Hepatic stellate cell (primary cell): Measurements from ENCODE around the gene SFT2D1.

Experiments used
- DNase-seq: peaks from one replicate; pipeline ENCODE4 v3.0.0; 2011; ENCODE audit warnings: low spot score

The SFT2D1 gene

DNA sequence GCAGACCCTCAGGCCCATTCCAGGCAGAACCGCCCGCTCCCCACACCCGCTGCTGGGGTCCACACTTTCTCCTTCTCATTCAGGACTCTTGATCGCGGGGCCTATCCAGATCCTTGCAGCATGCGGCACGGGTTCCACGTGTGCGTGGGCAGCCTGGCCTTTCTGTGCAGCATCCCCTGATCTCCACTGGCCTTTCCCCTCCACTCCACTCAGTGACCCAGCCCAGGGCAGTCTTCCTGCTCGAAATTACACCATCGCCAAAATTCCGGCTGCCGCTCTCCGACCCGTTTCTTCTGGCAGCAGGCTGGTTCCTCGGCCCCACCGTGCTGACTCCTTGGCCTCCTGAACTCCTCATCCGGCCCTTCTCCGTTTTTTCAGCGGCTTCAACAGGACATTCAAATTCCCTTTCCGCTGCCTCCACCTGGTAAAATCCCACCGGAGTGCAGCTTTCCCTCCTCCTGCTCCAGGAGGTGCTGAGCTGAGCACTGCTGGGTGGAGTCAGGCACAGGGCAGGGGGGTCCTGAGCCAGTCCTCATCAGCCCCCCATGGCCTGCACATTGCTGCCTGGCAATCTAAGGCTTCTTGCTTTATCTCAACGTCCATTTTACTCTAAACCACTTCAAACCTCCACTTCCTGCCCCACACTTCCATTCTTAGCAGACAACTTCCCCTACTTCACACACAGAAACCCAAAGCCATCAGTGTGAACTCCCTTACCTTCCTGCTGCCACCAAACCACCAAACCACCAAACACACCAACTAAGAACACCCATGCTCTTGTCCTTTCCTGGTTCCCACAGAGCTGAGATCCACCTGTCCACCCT is 9.0 kb downstream of the SFT2D1 start:
- DNase-seq = no peak

DNA sequence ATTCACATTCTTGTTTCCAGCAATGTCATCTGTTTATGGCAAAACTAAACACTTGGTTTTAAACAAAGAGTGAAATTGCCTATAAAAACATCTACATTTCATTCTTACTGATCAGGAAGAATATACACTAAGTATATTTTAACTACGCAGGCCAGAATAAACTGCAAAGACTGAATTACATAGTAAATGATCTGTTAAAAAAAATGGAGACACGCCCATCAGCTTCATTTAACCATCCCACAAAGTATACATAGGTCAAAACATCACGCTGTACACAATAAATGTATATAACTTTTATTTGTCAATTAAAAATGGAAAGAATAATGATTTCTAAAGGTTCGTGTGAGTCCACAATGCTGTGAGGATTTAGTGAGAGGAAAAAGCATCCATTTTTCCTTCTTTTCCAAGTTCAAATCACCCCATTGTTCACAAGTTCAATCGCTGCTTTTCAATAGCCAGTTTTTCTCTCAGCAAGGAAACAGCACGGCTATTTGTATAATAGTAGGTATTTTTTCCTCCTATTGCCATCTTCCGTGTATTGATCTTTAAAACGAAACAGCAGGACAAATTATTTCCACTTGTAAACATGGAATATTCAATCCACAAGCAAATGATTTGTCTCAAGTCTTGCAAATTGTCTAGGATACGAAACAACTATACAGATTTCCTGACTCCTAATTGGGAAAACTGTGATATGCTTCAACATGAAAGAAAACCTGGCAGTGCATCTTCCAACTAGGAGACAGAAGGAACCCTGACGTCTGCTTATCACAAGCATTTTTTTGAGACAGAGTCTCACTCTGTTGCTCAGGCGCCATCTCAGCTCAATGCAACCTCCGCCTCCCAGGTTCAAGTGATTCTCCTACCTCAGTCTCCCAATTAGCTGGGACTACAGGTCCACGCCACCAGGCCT is 10.6 kb downstream of the SFT2D1 start:
- DNase-seq = no peak

DNA sequence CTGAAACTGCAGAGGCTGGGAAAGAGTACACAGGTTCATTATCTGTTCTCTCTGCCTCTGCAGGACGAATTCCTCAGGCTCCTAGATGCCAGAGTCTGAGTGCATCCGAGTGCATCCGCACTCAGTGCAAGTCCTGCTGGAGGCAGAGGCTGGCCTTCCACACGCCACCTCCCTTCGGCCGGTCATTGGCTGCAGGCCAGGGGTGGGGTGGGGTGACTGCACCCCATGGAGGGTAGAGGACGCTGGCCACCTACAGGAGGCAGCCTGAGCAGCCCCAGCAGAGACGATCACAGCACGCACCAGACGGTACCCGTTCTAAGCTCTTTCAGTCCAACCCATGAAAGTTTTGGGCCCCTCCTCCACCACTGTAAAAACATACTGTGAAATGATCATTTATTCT is 11.7 kb downstream of the SFT2D1 start:
- DNase-seq = peak; percentile 69

- no peak for DNase-seq
These were observed 16.8 kb downstream of the SFT2D1 start for GRCh38 chr6:166325383-166326042.

DNA sequence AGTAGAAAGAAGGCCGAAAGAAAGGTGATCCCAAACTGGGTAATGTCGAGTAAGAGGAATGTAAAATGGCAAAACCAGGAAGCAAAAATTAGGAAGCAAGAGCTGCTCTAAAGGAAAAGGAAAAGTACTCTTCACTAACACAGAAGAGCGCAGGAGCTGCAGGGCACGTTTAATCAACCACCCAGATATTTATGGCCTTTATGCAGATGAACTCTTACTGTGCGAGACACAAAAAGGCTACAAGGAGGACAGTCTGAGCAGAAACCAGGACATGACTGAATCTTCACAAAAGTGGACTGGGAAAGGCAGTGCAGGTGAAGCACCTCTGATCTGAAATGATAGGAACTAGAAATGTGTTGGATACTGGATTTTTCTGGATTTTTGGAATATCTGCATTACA is 18.9 kb downstream of the SFT2D1 start:
- no peak for DNase-seq

GRCh38 chr6:166318649-166319600 is 23.4 kb downstream of the SFT2D1 start:
- no peak for DNase-seq

DNA sequence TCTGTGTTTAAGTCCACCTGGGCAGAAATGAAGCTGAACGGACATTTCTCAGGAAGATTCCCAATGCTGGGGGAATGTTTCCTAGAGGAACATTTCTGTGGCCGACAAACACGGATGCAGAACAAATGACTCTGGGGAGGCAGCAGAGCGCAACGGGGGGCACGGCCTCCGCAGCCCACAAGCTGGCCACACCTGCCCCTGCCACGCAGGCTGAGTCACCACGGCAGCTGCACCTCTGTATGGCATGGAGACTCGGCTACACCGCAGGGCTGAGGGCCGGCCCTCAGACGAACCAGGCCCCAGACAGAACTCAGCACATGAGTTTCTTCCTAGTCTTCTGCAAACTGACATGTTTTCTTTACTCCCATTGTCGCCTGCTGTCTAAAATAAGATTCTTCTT is 24.1 kb downstream of the SFT2D1 start:
- DNase-seq = no peak

DNA sequence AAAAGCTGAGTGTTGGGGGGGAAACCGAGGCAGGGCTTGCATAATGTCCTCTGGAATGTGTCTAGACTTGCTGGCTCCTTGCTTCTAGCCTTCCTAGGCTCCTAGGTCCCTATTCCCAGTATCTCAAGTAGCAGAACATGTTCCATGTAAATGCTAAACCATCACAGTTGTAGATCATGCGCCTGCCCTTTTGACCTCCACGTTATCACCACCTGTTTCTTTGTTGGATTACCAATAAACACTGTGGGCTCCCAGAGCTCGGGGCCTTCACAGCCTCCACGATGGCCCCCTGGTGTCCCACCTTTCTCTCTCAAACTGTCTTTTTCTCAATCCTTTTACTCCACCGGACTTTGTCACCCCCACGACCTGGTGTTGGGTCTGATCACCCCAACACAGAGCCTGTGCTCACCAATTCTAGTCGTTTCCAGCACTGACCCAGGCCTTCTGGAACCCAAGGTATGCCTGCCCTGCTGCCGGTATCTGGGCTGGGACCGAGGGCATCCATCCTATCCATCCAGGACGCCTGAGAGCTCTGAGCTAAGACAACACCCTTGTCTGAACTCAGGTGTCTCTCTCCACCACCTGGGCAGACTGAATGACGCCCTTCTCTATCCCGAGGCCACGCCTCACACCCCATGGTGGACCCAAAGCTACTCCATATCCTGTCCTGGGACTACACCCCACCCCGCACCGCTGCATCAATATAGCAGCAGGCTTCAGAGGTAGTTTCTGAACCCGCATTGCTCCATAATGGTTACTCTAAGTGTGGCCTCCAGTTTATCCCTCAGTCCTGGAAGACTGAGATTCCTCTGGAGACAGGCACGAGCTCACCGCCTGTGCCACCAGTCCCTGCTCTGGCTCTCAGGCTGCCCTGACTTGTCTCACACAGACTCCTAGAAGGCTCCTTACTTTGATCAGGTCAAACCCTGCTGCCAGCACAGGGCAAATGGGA is 24.8 kb downstream of the SFT2D1 start:
- DNase-seq = no peak

DNA sequence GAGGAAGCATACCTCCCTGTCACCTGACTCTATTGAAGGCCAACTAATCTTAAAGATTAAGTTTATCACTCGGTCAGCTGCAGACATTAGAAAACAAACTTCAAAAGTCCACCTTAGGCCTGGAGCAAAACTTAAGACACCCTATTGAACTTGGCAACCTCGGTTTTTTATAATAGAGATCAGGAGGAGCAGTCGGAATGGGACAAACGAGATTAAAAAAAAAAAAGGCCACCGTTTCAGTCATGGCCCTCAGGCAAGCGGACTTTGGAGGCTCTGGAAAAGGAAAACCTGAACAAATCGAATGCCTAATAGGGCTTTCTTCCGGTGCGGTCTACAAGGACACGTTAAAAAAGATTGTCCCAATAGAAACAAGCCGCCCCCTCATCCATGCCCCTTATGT is 26.9 kb downstream of the SFT2D1 start:
- DNase-seq = no peak

GRCh38 chr6:166314454-166314853 is 27.9 kb downstream of the SFT2D1 start:
- no peak for DNase-seq

DNA sequence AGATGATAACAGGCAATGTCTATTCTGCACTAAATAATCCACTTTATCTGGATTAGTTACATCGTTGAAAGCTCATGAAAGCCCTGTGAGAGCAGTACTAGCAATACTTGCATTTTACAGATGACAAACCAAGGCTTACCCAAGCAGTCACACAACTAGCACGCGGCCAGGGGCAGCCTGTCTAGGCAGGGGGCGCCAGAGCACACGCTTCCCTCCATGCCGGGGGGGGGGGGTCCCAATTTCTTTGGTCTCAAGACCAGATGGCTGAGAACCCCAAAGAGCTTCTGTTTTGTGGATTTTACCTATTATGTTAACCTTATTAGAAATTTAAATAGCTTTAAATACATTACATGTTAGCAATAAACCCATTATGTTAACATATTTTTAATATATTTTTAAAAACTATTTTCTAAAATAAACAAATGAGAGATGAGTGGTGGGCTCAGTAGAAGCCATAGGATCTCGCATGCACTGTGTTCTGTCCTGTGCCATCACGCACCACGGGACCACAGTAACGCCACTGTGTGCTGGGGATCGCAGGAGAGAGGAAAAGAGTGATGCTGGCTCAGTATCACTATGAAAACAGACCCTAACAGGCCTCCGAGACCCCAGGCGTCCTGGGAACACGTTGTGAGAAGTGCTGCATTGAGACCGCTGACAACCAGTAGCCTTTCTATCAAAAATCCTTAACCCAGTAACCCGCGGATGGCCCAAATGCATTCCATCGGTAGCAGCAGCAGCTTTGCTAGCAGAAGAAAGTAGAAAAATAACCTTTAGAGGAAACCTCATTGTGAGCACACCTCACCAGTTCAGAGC is 28.9 kb downstream of the SFT2D1 start:
- DNase-seq = peak; percentile 38

GRCh38 chr6:166312832-166313231 is 29.5 kb downstream of the SFT2D1 start:
- DNase-seq = no peak

- no peak for DNase-seq
These were observed 31.7 kb downstream of the SFT2D1 start for GRCh38 chr6:166310634-166311033.

- no peak for DNase-seq
These were observed 32.4 kb downstream of the SFT2D1 start for GRCh38 chr6:166309977-166310376.

DNA sequence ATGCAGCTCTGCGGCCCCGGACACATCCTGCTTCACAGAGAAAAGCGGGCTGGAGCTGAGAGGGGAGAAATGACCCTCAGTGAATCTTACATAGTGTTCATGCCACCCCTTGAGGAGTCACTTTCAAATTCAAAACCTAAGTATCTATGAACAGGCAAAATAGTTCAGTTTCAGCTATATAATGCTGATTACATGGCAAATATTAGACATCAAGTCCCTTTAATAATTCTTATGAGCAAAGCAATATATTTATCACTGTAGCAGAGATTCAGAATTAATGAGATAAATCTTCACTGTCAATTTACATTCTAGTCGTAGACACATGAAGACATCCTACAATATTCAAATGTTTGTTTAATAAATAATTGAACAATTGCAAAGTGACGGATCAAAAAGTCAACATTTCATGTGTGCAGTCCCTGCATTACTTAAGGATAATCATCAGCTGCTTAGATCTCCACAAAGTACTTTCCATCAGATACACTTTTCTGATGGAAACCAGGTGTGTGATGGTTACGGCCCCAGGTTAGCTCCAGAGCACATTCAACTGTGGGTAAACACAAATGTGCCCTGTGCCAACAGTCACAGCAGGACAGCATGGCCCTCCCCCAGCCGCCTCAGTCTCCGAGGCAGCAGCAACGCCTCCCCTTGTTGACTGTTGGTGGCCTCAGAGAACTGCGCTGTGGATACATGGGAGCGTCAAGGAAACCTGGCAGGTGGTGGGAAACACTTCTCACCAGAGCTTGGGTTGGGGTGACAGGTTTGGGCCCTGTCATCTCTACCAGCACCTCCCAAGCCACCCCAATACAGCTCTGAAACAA is 33.4 kb downstream of the SFT2D1 start:
- DNase-seq = no peak

GRCh38 chr6:166308033-166308768 is 34.1 kb downstream of the SFT2D1 start, which contains the start of gene PRR18:
PRR18 (minus strand) TSS chr6:166308392; CDS start chr6:166308142, 250 bp downstream.
- DNase-seq = no peak
